Measurements from ENCODE around the gene HACD3. TPM values are rescaled to one million over a fixed set of nuclear protein-coding genes. Genes with fewer than 3 reads are reported as not detected.
"Not testable (repeated sequence)": the region's sequence is repeated elsewhere in the genome, so short reads cannot be mapped to it uniquely, and the experiment has no call there.

HACD3 gene
- total RNA-seq, 2 experiments from 2014 or later, result 26.1 to 29.1 TPM

DNA sequence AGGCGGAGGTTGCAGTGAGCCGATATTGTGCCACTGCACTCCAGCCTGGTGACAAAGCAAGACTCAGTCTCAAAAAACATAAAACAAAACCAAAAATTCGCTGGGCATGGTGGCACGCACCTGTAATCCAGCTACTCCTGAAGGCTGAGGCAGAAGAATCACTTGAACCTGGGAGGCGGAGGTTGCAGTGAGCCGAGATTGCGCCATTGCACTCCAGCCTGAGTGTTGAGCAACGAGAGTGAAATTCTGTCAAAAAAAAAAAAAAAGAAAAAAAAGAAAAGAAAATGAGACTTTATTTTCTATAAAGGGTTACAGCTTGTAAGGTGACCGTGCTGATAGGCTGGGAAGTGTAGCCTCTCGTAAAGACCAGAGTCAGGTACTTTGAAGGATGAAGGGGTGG, 6.0 kb upstream of the HACD3 start:
- Mint-ChIP-seq H3K27ac (no peak overlapping the region), H3K27me3 (no peaks in the 10 kb centered on the region)
- CTCF ChIA-PET, result no interaction called here

GRCh38 chr15:65525622-65526021, 4.6 kb upstream of the HACD3 start:
- intact Hi-C loops (cut with micrococcal nuclease), result no loop called here
- no peak for DNase-seq
- Mint-ChIP-seq H3K9me3 (no peaks in the 10 kb centered on the region), H3K4me3 (no peak overlapping the region), H3K27me3 (no peaks in the 10 kb centered on the region), H3K36me3 (no peaks in the 10 kb centered on the region), H3K4me1 (ENCODE audit: low read depth) (peaks cover 4% of the 10 kb centered on the region), H3K27ac (no peak overlapping the region)
- ChIA-PET POLR2A (no interaction called here), CTCF (no interaction called here)

More for the DNA sequence above, 6.0 kb upstream of the HACD3 start:
- POLR2A ChIA-PET, result no interaction called here
- no peaks in the 10 kb centered on the region for H3K9me3 Mint-ChIP-seq
- no peaks in the 10 kb centered on the region for H3K36me3 Mint-ChIP-seq
- intact Hi-C loops (cut with micrococcal nuclease), result no loop called here
- H3K4me1 Mint-ChIP-seq (ENCODE audit: low read depth), result no peaks in the 10 kb centered on the region
- DNase-seq, result no peak
- no peak overlapping the region for H3K4me3 Mint-ChIP-seq

GRCh38 chr15:65528461-65529060, 1.7 kb upstream of the HACD3 start:
- POLR2A ChIA-PET, result no interaction called here
- intact Hi-C loops (cut with micrococcal nuclease), result no loop called here

DNA sequence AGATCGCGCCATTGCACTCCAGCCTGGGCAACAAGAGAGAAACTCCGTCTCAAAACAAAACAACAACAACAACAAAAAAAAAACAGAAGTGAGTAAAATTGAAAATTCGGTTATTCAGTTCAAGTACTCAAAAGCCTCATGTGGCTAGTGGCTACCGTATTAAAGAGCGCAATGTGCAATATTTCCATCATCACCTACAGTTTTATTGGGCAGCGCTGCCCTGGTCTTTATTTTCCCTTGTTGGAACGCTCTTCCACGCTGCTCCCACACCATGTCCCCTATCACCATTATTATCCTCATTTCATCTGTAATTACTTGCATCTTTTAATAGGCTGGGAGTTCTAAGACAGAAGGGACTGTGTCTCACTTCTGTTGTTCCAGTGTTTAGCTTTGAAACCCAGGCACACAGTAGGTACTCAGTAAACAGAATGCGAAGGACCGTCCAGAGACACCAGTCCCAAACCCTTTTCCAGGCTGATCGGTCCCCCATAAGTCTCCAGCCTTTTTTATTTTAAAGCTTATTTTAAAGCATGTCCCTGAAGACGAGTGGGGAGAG, 423 bp upstream of the HACD3 start:
- Mint-ChIP-seq H3K36me3 (peaks cover 3% of the 10 kb centered on the region), H3K4me1 (ENCODE audit: low read depth) (peaks cover 29% of the 10 kb centered on the region), H3K4me3 (peak overlapping the region; percentile 83), H3K27ac (peak overlapping the region; percentile 77), H3K27me3 (no peaks in the 10 kb centered on the region), H3K9me3 (no peaks in the 10 kb centered on the region)
- ChIA-PET CTCF (interaction anchor here (1.1 to 3.2 kb wide), 2 partner anchors 13 to 81 kb away, joined by 3 to 15 read pairs; partner anchors contain the start of gene INTS14), POLR2A (interaction anchor here (1.1 to 2.1 kb wide), 6 partner anchors 12 to 765 kb away, joined by 3 to 16 read pairs (median 6); partner anchors contain the start of genes INTS14 and RNU5B-1)
- no peak for DNase-seq
- intact Hi-C loops (cut with micrococcal nuclease), result loop anchor here (1.0 kb wide), 1 partner anchor 13 kb away; the partner anchor contains the start of gene DPP8

More at GRCh38 chr15:65528461-65529060, 1.7 kb upstream of the HACD3 start:
- peaks cover 2% of the 10 kb centered on the region for H3K36me3 Mint-ChIP-seq
- peaks cover 20% of the 10 kb centered on the region for H3K4me1 Mint-ChIP-seq (ENCODE audit: low read depth)
- no peak overlapping the region for H3K27ac Mint-ChIP-seq
- no peak for DNase-seq
- no peak overlapping the region for H3K4me3 Mint-ChIP-seq
- no peaks in the 10 kb centered on the region for H3K27me3 Mint-ChIP-seq
- CTCF ChIA-PET, result interaction anchor here (1.5 to 3.2 kb wide), 2 partner anchors 12 to 143 kb away, joined by 5 to 15 read pairs; no protein-coding TSS in a partner anchor
- no peaks in the 10 kb centered on the region for H3K9me3 Mint-ChIP-seq

GRCh38 chr15:65532738-65533051, 2.4 kb downstream of the HACD3 start:
- Mint-ChIP-seq H3K36me3 (peaks cover 5% of the 10 kb centered on the region), H3K4me3 (no peak overlapping the region), H3K27ac (no peak overlapping the region), H3K9me3 (no peaks in the 10 kb centered on the region), H3K27me3 (no peaks in the 10 kb centered on the region), H3K4me1 (ENCODE audit: low read depth) (peaks cover 29% of the 10 kb centered on the region)
- intact Hi-C loops (cut with micrococcal nuclease), result no loop called here
- ChIA-PET POLR2A (no interaction called here), CTCF (no interaction called here)
- DNase-seq, result no peak

- H3K27ac Mint-ChIP-seq, result no peak overlapping the region
- H3K9me3 Mint-ChIP-seq, result no peaks in the 10 kb centered on the region
- no peak overlapping the region for H3K4me3 Mint-ChIP-seq
- DNase-seq, result no peak
- H3K27me3 Mint-ChIP-seq, result no peaks in the 10 kb centered on the region
- CTCF ChIA-PET, result no interaction called here
- POLR2A ChIA-PET, result no interaction called here
- intact Hi-C loops (cut with micrococcal nuclease), result no loop called here
- H3K36me3 Mint-ChIP-seq, result peaks cover 5% of the 10 kb centered on the region
- peaks cover 31% of the 10 kb centered on the region for H3K4me1 Mint-ChIP-seq (ENCODE audit: low read depth)
Observed at GRCh38 chr15:65533057-65533756, 2.9 kb downstream of the HACD3 start.

DNA sequence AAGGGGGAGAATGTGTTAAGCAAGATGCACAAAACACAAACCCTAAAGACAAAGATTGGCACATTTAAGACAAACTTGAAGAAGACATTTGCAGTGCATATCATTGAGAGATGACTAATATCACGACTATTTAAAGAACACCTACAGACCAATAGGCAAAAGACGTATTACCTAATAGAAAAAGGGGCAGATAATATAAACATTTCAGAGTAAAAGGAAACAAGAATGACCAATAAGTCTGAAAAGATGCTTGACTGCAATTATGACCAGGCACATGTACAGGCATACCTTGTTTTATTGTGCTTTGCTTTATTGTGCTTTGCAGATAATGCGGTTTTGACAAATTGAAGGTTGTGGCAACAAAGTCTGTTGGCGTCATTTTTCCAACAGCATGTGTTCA, 4.9 kb downstream of the HACD3 start:
- intact Hi-C loops (cut with micrococcal nuclease), result no loop called here
- peaks cover 30% of the 10 kb centered on the region for H3K4me1 Mint-ChIP-seq (ENCODE audit: low read depth)
- H3K27me3 Mint-ChIP-seq, result no peaks in the 10 kb centered on the region
- DNase-seq, result no peak
- H3K4me3 Mint-ChIP-seq, result no peak overlapping the region
- CTCF ChIA-PET, result no interaction called here
- POLR2A ChIA-PET, result no interaction called here
- no peak overlapping the region for H3K27ac Mint-ChIP-seq
- no peaks in the 10 kb centered on the region for H3K9me3 Mint-ChIP-seq
- peaks cover 5% of the 10 kb centered on the region for H3K36me3 Mint-ChIP-seq

DNA sequence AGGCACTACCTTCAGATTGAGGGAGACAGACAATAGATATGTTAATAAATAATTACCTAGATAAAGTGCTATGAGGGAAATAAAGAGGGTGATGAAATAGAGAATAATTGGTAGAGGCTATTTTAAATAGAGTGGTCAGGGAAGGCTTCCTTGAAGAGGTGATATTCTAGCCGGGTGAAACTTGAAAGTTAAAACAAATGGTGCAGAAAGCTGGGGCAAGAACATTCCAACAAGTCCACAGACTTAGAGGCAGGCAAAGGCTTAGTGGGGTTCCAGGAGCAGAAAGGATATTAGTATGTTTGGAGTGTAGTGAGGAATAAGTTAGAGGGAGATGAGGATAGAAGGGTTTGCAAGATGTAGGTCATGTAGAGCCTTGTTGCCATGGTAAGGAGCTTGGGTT, 10.1 kb downstream of the HACD3 start:
- intact Hi-C loops (cut with micrococcal nuclease), result no loop called here
- ChIA-PET POLR2A (no interaction called here), CTCF (no interaction called here)
- no peak for DNase-seq
- Mint-ChIP-seq H3K4me1 (ENCODE audit: low read depth) (peaks cover 14% of the 10 kb centered on the region), H3K9me3 (no peaks in the 10 kb centered on the region), H3K27me3 (no peaks in the 10 kb centered on the region), H3K4me3 (no peak overlapping the region), H3K27ac (no peak overlapping the region), H3K36me3 (no peaks in the 10 kb centered on the region)

GRCh38 chr15:65541231-65541820, 11.1 kb downstream of the HACD3 start:
- DNase-seq, result no peak
- Mint-ChIP-seq H3K4me3 (no peak overlapping the region), H3K36me3 (no peaks in the 10 kb centered on the region), H3K27me3 (no peaks in the 10 kb centered on the region), H3K9me3 (no peaks in the 10 kb centered on the region), H3K4me1 (ENCODE audit: low read depth) (peaks cover 14% of the 10 kb centered on the region), H3K27ac (no peak overlapping the region)
- intact Hi-C loops (cut with micrococcal nuclease), result no loop called here
- CTCF ChIA-PET, result no interaction called here
- POLR2A ChIA-PET, result no interaction called here

GRCh38 chr15:65547841-65548240, 17.6 kb downstream of the HACD3 start:
- Mint-ChIP-seq H3K27ac (no peak overlapping the region), H3K27me3 (no peaks in the 10 kb centered on the region), H3K9me3 (peaks cover 4% of the 10 kb centered on the region), H3K36me3 (peaks cover 1% of the 10 kb centered on the region), H3K4me1 (ENCODE audit: low read depth) (peaks cover 17% of the 10 kb centered on the region), H3K4me3 (no peak overlapping the region)
- ChIA-PET CTCF (no interaction called here), POLR2A (no interaction called here)
- no peak for DNase-seq
- intact Hi-C loops (cut with micrococcal nuclease), result no loop called here

- H3K27me3 Mint-ChIP-seq; CTCF ChIA-PET; H3K4me3 Mint-ChIP-seq; POLR2A ChIA-PET; H3K36me3 Mint-ChIP-seq; H3K9me3 Mint-ChIP-seq; H3K27ac Mint-ChIP-seq; DNase-seq; intact Hi-C loops (cut with micrococcal nuclease): not testable (repeated sequence)
- peaks cover 15% of the 10 kb centered on the region for H3K4me1 Mint-ChIP-seq (ENCODE audit: low read depth)
Observed at GRCh38 chr15:65549288-65549687, 19.0 kb downstream of the HACD3 start.

- CTCF ChIA-PET, result no interaction called here
- no peak for DNase-seq
- POLR2A ChIA-PET, result interaction anchor here (0.6 kb wide), 1 partner anchor 123 kb away, joined by 3 read pairs; no protein-coding TSS in a partner anchor
- intact Hi-C loops (cut with micrococcal nuclease), result no loop called here
- no peak overlapping the region for H3K4me3 Mint-ChIP-seq
- H3K27ac Mint-ChIP-seq, result no peak overlapping the region
- H3K4me1 Mint-ChIP-seq (ENCODE audit: low read depth), result peaks cover 15% of the 10 kb centered on the region
- no peaks in the 10 kb centered on the region for H3K27me3 Mint-ChIP-seq
- H3K9me3 Mint-ChIP-seq, result peaks cover 4% of the 10 kb centered on the region
- H3K36me3 Mint-ChIP-seq, result peaks cover 11% of the 10 kb centered on the region
Observed at GRCh38 chr15:65550681-65551098, 20.4 kb downstream of the HACD3 start.
